ENCODE measurements around the gene FAM111B. TPM values are rescaled to one million over a fixed set of nuclear protein-coding genes. Genes with fewer than 3 reads are reported as not detected.
"Not testable (repeated sequence)": the region's sequence is repeated elsewhere in the genome, so short reads cannot be mapped to it uniquely, and the experiment has no call there.

Gene FAM111B
- polyA plus RNA-seq (2011; rRNA removed) (1.6 and 2.7 TPM in 2 replicates), polyA minus RNA-seq (2011; rRNA and poly(A)+ RNA removed) (0.87 and 3.0 TPM in 2 replicates)

- no peaks in the 10 kb centered on the region for H3K9me3 ChIP-seq (ENCODE audit: control insufficient read depth, insufficient read depth, low read length)
- TF ChIP-seq, protein P1, sequence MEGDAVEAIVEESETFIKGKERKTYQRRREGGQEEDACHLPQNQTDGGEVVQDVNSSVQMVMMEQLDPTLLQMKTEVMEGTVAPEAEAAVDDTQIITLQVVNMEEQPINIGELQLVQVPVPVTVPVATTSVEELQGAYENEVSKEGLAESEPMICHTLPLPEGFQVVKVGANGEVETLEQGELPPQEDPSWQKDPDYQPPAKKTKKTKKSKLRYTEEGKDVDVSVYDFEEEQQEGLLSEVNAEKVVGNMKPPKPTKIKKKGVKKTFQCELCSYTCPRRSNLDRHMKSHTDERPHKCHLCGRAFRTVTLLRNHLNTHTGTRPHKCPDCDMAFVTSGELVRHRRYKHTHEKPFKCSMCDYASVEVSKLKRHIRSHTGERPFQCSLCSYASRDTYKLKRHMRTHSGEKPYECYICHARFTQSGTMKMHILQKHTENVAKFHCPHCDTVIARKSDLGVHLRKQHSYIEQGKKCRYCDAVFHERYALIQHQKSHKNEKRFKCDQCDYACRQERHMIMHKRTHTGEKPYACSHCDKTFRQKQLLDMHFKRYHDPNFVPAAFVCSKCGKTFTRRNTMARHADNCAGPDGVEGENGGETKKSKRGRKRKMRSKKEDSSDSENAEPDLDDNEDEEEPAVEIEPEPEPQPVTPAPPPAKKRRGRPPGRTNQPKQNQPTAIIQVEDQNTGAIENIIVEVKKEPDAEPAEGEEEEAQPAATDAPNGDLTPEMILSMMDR (IDR thresholded peaks at IDR 0.05; ENCODE audit: low read depth, low read length) = peak; percentile 18; the same call in 1 of the 2 replicates
- DNase-seq (ENCODE audit: low read depth, low spot score) = peak; percentile 60
- peak within 1 kb of the TSS; percentile 69 for H3K4me3 ChIP-seq (ENCODE audit: low read depth, low read length)
- POLR2A ChIA-PET = interaction anchor here (0.7 to 1.4 kb wide), 3 partner anchors 36 to 52 kb away, joined by 3 to 4 read pairs (median 3); partner anchors contain the start of gene FAM111A
- H3K27me3 ChIP-seq (ENCODE audit: control insufficient read depth, insufficient read depth, low read length) = peaks cover 2% of the 10 kb centered on the region
- CTCF ChIA-PET = interaction anchor here (0.6 to 7.9 kb wide), 12 partner anchors 9 to 494 kb away, joined by 3 to 68 read pairs (median 4); no protein-coding TSS in a partner anchor
- no peak within 1 kb of the TSS for H3K27ac ChIP-seq (ENCODE audit: low read depth, low read length)
Measured at GRCh38 chr11:59106363-59107336, at the start of gene FAM111B. TSS of gene FAM111B (plus strand) at chr11:59107237. CDS start at chr11:59109626, 2,389 bp downstream.

DNA sequence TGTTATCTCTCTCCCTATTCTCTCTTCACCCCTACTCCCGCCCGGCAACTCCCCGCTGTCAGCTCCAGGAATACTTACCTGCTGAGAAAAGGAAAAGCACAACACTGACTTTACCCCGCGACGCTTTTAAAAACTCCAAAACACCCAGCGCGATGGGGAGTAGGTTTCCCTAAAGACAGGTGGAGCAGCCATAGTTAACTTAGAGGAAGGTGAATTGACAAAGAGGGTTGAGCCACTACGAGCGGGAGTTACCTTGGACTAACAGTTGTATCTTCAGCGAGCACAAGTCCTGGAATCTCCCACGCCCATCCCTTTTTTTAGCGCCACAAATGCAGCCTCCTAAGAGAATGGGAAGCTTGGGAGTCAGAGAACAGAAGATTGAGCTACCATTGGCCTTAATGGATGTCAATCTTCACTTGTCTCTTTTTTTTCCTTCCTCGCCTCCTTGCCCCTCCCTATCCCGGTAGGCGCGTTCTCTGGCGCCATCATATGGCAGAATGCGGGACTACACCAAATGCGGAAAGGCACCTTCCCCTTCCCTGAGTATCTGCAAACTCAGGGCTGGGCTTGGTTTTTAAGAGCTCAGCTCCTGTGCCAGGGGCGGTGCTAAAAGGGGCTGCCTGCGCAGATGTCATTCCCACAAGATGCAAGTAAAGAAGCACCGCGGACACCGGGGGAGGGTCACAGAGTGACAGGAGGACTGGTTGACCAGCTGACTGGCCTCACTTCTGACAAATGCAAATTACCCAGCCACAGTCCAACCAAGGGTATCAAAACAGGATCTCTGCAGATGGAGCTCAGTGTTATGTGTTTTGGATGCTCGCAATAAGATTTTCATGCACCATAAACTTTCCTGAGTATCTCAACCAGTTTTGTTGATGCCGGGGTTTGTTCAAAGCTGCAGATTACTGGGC lies 48.7 kb upstream of the FAM111B start:
- H3K27ac ChIP-seq (ENCODE audit: low read depth, low read length); H3K9me3 ChIP-seq (ENCODE audit: control insufficient read depth, insufficient read depth, low read length); POLR2A ChIA-PET: not testable (repeated sequence)
- TF ChIP-seq, protein P1 (IDR thresholded peaks at IDR 0.05; ENCODE audit: low read depth, low read length) = peak; percentile 88
- CTCF ChIA-PET = interaction anchor here (0.6 to 3.2 kb wide), 45 partner anchors 9 to 491 kb away, joined by 3 to 14 read pairs (median 4); partner anchors contain the start of genes DTX4, FAM111B, GLYATL1B and GLYATL2
- peak; percentile 78 for DNase-seq (ENCODE audit: low read depth, low spot score)
- Histone ChIP-seq H3K27me3 (ENCODE audit: control insufficient read depth, insufficient read depth, low read length) (peaks cover 15% of the 10 kb centered on the region), H3K4me3 (ENCODE audit: low read depth, low read length) (peak overlapping the region; percentile 29)

- CTCF ChIA-PET = interaction anchor here (1.3 to 1.4 kb wide), 2 partner anchors 75 to 98 kb away, joined by 4 read pairs; no protein-coding TSS in a partner anchor
Measured at GRCh38 chr11:59060096-59060495, 46.9 kb upstream of the FAM111B start.

GRCh38 chr11:59062602-59063529 lies 44.2 kb upstream of the FAM111B start:
- DNase-seq (ENCODE audit: low read depth, low spot score) = no peak
- POLR2A ChIA-PET = no interaction called here
- H3K27me3 ChIP-seq (ENCODE audit: control insufficient read depth, insufficient read depth, low read length) = peaks cover 17% of the 10 kb centered on the region

More at GRCh38 chr11:59060096-59060495, 46.9 kb upstream of the FAM111B start:
- H3K4me3 ChIP-seq (ENCODE audit: low read depth, low read length); H3K27ac ChIP-seq (ENCODE audit: low read depth, low read length); H3K9me3 ChIP-seq (ENCODE audit: control insufficient read depth, insufficient read depth, low read length); POLR2A ChIA-PET; DNase-seq (ENCODE audit: low read depth, low spot score): not testable (repeated sequence)
- peaks cover 19% of the 10 kb centered on the region for H3K27me3 ChIP-seq (ENCODE audit: control insufficient read depth, insufficient read depth, low read length)

GRCh38 chr11:59063996-59064727 lies 42.9 kb upstream of the FAM111B start:
- POLR2A ChIA-PET; H3K27ac ChIP-seq (ENCODE audit: low read depth, low read length); H3K9me3 ChIP-seq (ENCODE audit: control insufficient read depth, insufficient read depth, low read length); H3K4me3 ChIP-seq (ENCODE audit: low read depth, low read length); DNase-seq (ENCODE audit: low read depth, low spot score): not testable (repeated sequence)
- CTCF ChIA-PET = interaction anchor here (1.1 to 1.4 kb wide), 3 partner anchors 10 to 72 kb away, joined by 4 read pairs; no protein-coding TSS in a partner anchor
- peaks cover 17% of the 10 kb centered on the region for H3K27me3 ChIP-seq (ENCODE audit: control insufficient read depth, insufficient read depth, low read length)

More at GRCh38 chr11:59062602-59063529, 44.2 kb upstream of the FAM111B start:
- peaks cover 8% of the 10 kb centered on the region; the same call in 1 of the 2 replicates for H3K9me3 ChIP-seq (ENCODE audit: control insufficient read depth, insufficient read depth, low read length)
- CTCF ChIA-PET = interaction anchor here (1.0 to 1.4 kb wide), 3 partner anchors 9 to 73 kb away, joined by 4 read pairs; no protein-coding TSS in a partner anchor
- TF ChIP-seq, protein P1 (IDR thresholded peaks at IDR 0.05; ENCODE audit: low read depth, low read length) = no peak
- no peak overlapping the region for H3K27ac ChIP-seq (ENCODE audit: low read depth, low read length)
- H3K4me3 ChIP-seq (ENCODE audit: low read depth, low read length) = no peak overlapping the region

Measured in AG04450 (cell line).